Natural killer cell treated with Interleukin-12 subunit alpha and Interleukin-12 subunit beta and Interleukin-15 and Interleukin-18, amount 100 ng/mL, for 72 hours (primary cell): Measurements from ENCODE around the gene TAF1C. TPM values are rescaled to one million over a fixed set of nuclear protein-coding genes. Genes with fewer than 3 reads are reported as not detected.

Experiments
- ATAC-seq, 2 donors: fragments of 150-1000 bp; cut with Tn5 transposase in 1 of 2; sonication (Bioruptor Pico), chemical (Tn5 transposase) in 1 of 2; 2 replicates each; pipeline ENCODE4 v1.10.0; 2021
- DNase-seq: peaks from one replicate; pipeline ENCODE4 v3.0.0; 2022; ENCODE audit warnings: low spot score
- H3K27ac Mint-ChIP-seq, 2 donors: 1 replicate in 1 of 2; 2 replicates in 1 of 2; pipeline ENCODE4 v1.8.0; 2022; ENCODE audit warnings: mixed read lengths in 2 of 2, mild to moderate bottlenecking in 1 of 2, moderate library complexity in 1 of 2
- H3K27me3 Mint-ChIP-seq, 2 donors: 1 replicate in 1 of 2; 2 replicates in 1 of 2; pipeline ENCODE4 v1.8.0; 2022; ENCODE audit warnings: mixed read lengths in 2 of 2
- H3K36me3 Mint-ChIP-seq: one replicate; pipeline ENCODE4 v1.8.0; 2022; ENCODE audit warnings: mixed read lengths
- H3K4me1 Mint-ChIP-seq, 2 donors: 1 replicate in 1 of 2; 2 replicates in 1 of 2; pipeline ENCODE4 v1.8.0; 2022; ENCODE audit warnings: low read depth in 2 of 2, mixed read lengths in 2 of 2, mild to moderate bottlenecking in 1 of 2
- H3K4me3 Mint-ChIP-seq: one replicate; pipeline ENCODE4 v1.8.0; 2022; ENCODE audit warnings: mixed read lengths
- H3K9me3 Mint-ChIP-seq: 2 replicates; pipeline ENCODE4 v1.8.0; 2022; ENCODE audit warnings: mixed read lengths
- total RNA-seq, 2 donors: library from RNA; stranded (reverse); gene quantifications; one replicate each; pipeline ENCODE4 v1.2.3, GENCODE V29; 2022

Gene TAF1C
- total RNA-seq, 2 donors from 2014 or later = 50.4 to 92.3 TPM

DNA sequence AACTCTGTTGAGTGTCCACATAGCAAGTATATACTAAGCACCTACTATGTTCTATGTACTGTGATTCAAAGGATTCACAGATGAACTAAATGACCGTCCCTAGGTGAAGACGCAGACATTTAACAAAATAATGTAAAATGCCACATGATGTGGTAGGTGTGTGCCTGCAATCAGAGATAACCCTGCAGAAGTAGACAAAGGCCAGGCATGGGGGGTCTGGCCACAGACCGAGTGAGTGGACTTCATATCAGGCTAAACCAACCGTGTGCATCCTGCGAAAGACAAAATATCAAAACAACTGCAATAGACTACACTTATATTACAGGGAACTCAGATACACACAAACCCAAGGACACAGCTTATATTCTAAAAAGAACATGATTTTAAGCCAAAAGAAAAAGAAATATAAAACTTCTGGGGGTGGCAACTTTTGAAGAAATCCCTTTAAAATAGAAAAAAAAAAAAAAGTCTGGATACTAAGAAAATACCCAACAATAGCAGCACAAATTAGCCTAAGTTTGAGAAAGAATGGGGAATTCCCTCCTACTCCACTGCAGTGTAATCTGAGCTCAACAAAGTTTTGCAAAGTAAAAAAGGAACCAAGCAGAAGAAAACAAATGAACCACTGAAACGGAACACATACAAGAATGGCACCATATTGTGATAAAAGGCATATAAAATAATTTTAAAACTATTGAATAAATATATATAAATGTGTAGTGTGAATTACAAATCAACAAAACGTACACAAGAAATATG, 54.2 kb downstream of the TAF1C start:
- ATAC-seq = no peak
- Mint-ChIP-seq H3K27me3 (no peaks in the 10 kb centered on the region), H3K4me1 (peaks cover 0 to 2% of the 10 kb centered on the region in 2 donors)

DNA sequence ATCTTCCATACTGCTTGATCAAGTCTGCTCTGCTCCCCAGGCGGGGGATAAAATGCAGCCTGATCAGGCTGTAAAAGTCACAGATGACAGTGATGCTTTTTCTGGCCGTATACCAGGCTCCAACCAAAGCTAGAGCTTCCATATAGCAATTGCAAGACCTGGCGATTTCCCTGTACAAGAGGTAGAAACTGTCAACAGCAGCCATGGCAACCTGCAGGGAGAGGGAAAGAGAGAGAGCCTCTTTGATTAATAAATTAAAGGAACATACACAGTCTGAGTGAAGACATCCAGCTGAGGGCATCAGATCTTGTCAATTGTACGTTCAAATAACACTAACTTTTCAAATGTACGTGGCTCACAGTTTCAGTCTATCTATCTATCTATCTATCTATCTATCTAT, 55.7 kb downstream of the TAF1C start:
- no peaks in the 10 kb centered on the region for H3K36me3 Mint-ChIP-seq
- no peak overlapping the region for H3K4me3 Mint-ChIP-seq
- no peaks in the 10 kb centered on the region for H3K4me1 Mint-ChIP-seq
- H3K27me3 Mint-ChIP-seq = no peaks in the 10 kb centered on the region
- no peaks in the 10 kb centered on the region for H3K9me3 Mint-ChIP-seq
- DNase-seq = no peak
- ATAC-seq = no peak
- H3K27ac Mint-ChIP-seq = no peak overlapping the region

More for the DNA sequence above, 54.2 kb downstream of the TAF1C start:
- Mint-ChIP-seq H3K36me3 (no peaks in the 10 kb centered on the region), H3K4me3 (no peak overlapping the region), H3K27ac (no peak overlapping the region), H3K9me3 (no peaks in the 10 kb centered on the region)
- DNase-seq = no peak

Other genes with a start within 250 kb of the TAF1C start
- gene OSGIN1, start 233.8 kb downstream of the TAF1C start, total RNA-seq = under 1 TPM in 1 of 2 donors, not detected in 1; 0.38 TPM
- gene NECAB2, start 218.8 kb downstream of the TAF1C start, total RNA-seq = not detected
- gene SLC38A8, start 144.3 kb downstream of the TAF1C start, total RNA-seq = not detected
- gene MBTPS1, start 70.1 kb downstream of the TAF1C start, total RNA-seq = 10 to 100 TPM; 65.4 to 83.4 TPM
- 10 to 100 TPM in 1 of 2 donors, 1 to 10 TPM in 1; 7.3 to 21.0 TPM for gene HSDL1, start 41.9 kb downstream of the TAF1C start, total RNA-seq
- not detected for gene DNAAF1, start 41.7 kb downstream of the TAF1C start, total RNA-seq
- not detected for gene ADAD2, start 4.1 kb upstream of the TAF1C start, total RNA-seq
- not detected for gene KCNG4, start 53.0 kb upstream of the TAF1C start, total RNA-seq
- gene WFDC1, start 107.8 kb upstream of the TAF1C start, total RNA-seq = not detected
- not detected for gene ATP2C2, start 181.5 kb upstream of the TAF1C start, total RNA-seq